ENCODE data around the gene ZFP90. TPM values are rescaled to one million over a fixed set of nuclear protein-coding genes. Genes with fewer than 3 reads are reported as not detected.
"Not testable (repeated sequence)": the region's sequence is repeated elsewhere in the genome, so short reads cannot be mapped to it uniquely, and the experiment has no call there.

ZFP90 gene
- total and polyA plus RNA-seq, 8 donors: 16.8 to 53.8 (median 46.5) TPM

- H3K4me3 ChIP-seq: no peak overlapping the region
- no peak for ATAC-seq
- H3K4me1 ChIP-seq: no peaks in the 10 kb centered on the region
Measured at GRCh38 chr16:68492151-68492542, 46.9 kb upstream of the ZFP90 start.

GRCh38 chr16:68492543-68493411 lies 46.3 kb upstream of the ZFP90 start:
- H3K36me3 ChIP-seq: no peaks in the 10 kb centered on the region
- H3K27me3 ChIP-seq: no peaks in the 10 kb centered on the region
- H3K4me1 ChIP-seq: no peaks in the 10 kb centered on the region
- ATAC-seq (no peak), DNase-seq (no peak)
- H3K4me3 ChIP-seq: no peak overlapping the region
- no peaks in the 10 kb centered on the region for H3K9me3 ChIP-seq
- intact Hi-C loops (cut with DNase I): no loop called here
- TF ChIP-seq, protein P1, sequence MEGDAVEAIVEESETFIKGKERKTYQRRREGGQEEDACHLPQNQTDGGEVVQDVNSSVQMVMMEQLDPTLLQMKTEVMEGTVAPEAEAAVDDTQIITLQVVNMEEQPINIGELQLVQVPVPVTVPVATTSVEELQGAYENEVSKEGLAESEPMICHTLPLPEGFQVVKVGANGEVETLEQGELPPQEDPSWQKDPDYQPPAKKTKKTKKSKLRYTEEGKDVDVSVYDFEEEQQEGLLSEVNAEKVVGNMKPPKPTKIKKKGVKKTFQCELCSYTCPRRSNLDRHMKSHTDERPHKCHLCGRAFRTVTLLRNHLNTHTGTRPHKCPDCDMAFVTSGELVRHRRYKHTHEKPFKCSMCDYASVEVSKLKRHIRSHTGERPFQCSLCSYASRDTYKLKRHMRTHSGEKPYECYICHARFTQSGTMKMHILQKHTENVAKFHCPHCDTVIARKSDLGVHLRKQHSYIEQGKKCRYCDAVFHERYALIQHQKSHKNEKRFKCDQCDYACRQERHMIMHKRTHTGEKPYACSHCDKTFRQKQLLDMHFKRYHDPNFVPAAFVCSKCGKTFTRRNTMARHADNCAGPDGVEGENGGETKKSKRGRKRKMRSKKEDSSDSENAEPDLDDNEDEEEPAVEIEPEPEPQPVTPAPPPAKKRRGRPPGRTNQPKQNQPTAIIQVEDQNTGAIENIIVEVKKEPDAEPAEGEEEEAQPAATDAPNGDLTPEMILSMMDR (IDR thresholded peaks at IDR 0.05): no peak
- no peak overlapping the region for H3K27ac ChIP-seq

More at GRCh38 chr16:68492151-68492542, 46.9 kb upstream of the ZFP90 start:
- Histone ChIP-seq H3K9me3 (no peaks in the 10 kb centered on the region), H3K36me3 (no peaks in the 10 kb centered on the region), H3K27ac (no peak overlapping the region), H3K27me3 (no peaks in the 10 kb centered on the region)
- no peak for DNase-seq
- TF ChIP-seq, protein P1 (IDR thresholded peaks at IDR 0.05): no peak
- intact Hi-C loops (cut with DNase I): no loop called here

GRCh38 chr16:68493412-68494070 lies 45.5 kb upstream of the ZFP90 start:
- H3K27me3 ChIP-seq: no peaks in the 10 kb centered on the region

GRCh38 chr16:68494261-68494660 lies 44.8 kb upstream of the ZFP90 start:
- intact Hi-C loops (cut with DNase I); H3K27me3 ChIP-seq; H3K36me3 ChIP-seq; ATAC-seq; H3K4me3 ChIP-seq; H3K4me1 ChIP-seq; H3K9me3 ChIP-seq; H3K27ac ChIP-seq; DNase-seq: not testable (repeated sequence)

More at GRCh38 chr16:68493412-68494070, 45.5 kb upstream of the ZFP90 start:
- H3K4me3 ChIP-seq: no peak overlapping the region
- ATAC-seq (no peak), DNase-seq (no peak)
- H3K27ac ChIP-seq: no peak overlapping the region
- intact Hi-C loops (cut with DNase I): no loop called here
- H3K4me1 ChIP-seq: no peaks in the 10 kb centered on the region
- H3K36me3 ChIP-seq: no peaks in the 10 kb centered on the region
- TF ChIP-seq, protein P1 (IDR thresholded peaks at IDR 0.05): no peak
- no peaks in the 10 kb centered on the region for H3K9me3 ChIP-seq

- no peaks in the 10 kb centered on the region for H3K4me1 ChIP-seq
- TF ChIP-seq, protein P1 (IDR thresholded peaks at IDR 0.05): no peak
- DNase-seq (no peak), ATAC-seq (no peak)
- no peaks in the 10 kb centered on the region for H3K36me3 ChIP-seq
- H3K9me3 ChIP-seq: no peaks in the 10 kb centered on the region
- H3K27ac ChIP-seq: no peak overlapping the region
- intact Hi-C loops (cut with DNase I): no loop called here
- no peak overlapping the region for H3K4me3 ChIP-seq
- no peaks in the 10 kb centered on the region for H3K27me3 ChIP-seq
Measured at GRCh38 chr16:68496689-68497088, 42.4 kb upstream of the ZFP90 start.
